Adrenal gland (tissue), 12 donors: ENCODE measurements around the gene NAA20. TPM values are rescaled to one million over a fixed set of nuclear protein-coding genes. Genes with fewer than 3 reads are reported as not detected.
A peak's percentile ranks its signal among the peaks of the same experiment; 100 is the strongest.
"Not testable (repeated sequence)": the region's sequence is repeated elsewhere in the genome, so short reads cannot be mapped to it uniquely, and the experiment has no call there.

Experiments
- DNase-seq, 7 donors: peaks; one replicate each; pipeline ENCODE4 v3.0.0-alpha.2; 2019 to 2020
- H3K27ac ChIP-seq, 5 donors: fragments of 200-600 bp; sonication (generic) in 4 of 5; 1 replicate in 3 of 5; 2 replicates in 2 of 5; pipeline versions ENCODE4 v1.5.1 to v1.8.0; 2016 to 2020; ENCODE audit warnings: mild to moderate bottlenecking in 1 of 5
- H3K27me3 ChIP-seq: fragments of 200-600 bp; 2 replicates; pipeline ENCODE4 v1.8.0; 2021
- H3K36me3 ChIP-seq, 2 donors: fragments of 200-600 bp; replicated peaks in 1 of 2; 1 replicate in 1 of 2; 2 replicates in 1 of 2; pipeline versions ENCODE4 v1.5.1 to v1.8.0; 2018 to 2022
- H3K4me1 ChIP-seq, 2 donors: fragments of 200-600 bp; replicated peaks in 1 of 2; 1 replicate in 1 of 2; 2 replicates in 1 of 2; pipeline versions ENCODE4 v1.5.1 to v1.8.0; 2018 to 2021
- H3K4me3 ChIP-seq, 4 donors: fragments of 200-600 bp; sonication (generic) in 3 of 4; one replicate each; pipeline ENCODE4 v1.5.1; 2016 to 2018
- H3K9me3 ChIP-seq, 3 donors: fragments of 200-600 bp; sonication (generic) in 1 of 3; replicated peaks in 1 of 3; 1 replicate in 2 of 3; 2 replicates in 1 of 3; pipeline versions ENCODE4 v1.5.1 to v1.8.0; 2016 to 2021
- POLR2A ChIP-seq, 2 donors: fragments of 450-650 bp; IDR thresholded peaks; one replicate each; pipeline ENCODE4 v1.6.1; 2017; ENCODE audit warnings: antibody characterized with exemption in 2 of 2, mild to moderate bottlenecking in 2 of 2, moderate library complexity in 1 of 2
- WGBS, 4 donors: extraction: QIAGEN DNeasy Blood & Tissue Kit in 2 of 4; methylation state at CpG; one replicate each; pipeline versions ENCODE4 v1.1.5 to v1.1.7; 2013 to 2017; 5-methylcytosine and 5-hydroxymethylcytosine counted together
- intact Hi-C, 2 donors: fragments of 100-400 bp; cut with DNase I; formaldehyde crosslinking; loops; one replicate each; pipeline versions ENCODE4 v1.14.1 to v1.15.0; 2022 to 2023
- polyA plus RNA-seq, 3 donors: library from polyadenylated mRNA; stranded (reverse); fragments of 200-250 nt in 2 of 3; fragments of 350-450 nt in 1 of 3; fragmentation: Illumina TruSeq in 1 of 3; extraction: RNeasy Lipid Tissue Mini Kit (QIAGEN cat#74804) in 1 of 3; gene quantifications; one replicate each; pipeline ENCODE4 v1.2.3, GENCODE V29; 2013 to 2014
- total RNA-seq, 9 donors: library from RNA; depleted of rRNA in 4 of 9; stranded (reverse); fragments of >200 nt in 4 of 9; fragments of 120-200 nt in 1 of 9; fragmentation: NEBNext Ultra II Directional in 1 of 9; extraction: Animal tissue kit (Norgen Biotek cat#: 25700) in 1 of 9; gene quantifications; one replicate each; pipeline versions ENCODE4 v1.1.0 to v1.2.4, GENCODE V29; 2013 to 2023
- TF ChIP-seq, protein P1 (sequence below), 6 experiments: fragments of 450-650 bp in 4 of 6; fragments of 200-600 bp in 2 of 6; sonication (generic) in 1 of 6; IDR thresholded peaks; 1 replicate in 5 of 6; 2 replicates in 1 of 6; pipeline versions ENCODE4 v1.5.1 to v1.8.0; 2016 to 2021; ENCODE audit warnings: antibody characterized with exemption in 6 of 6, mild to moderate bottlenecking in 2 of 6, moderate library complexity in 1 of 6
- donor health status: healthy with polysubstance abuse.
- donor health status: Bipolar disorder and iron deficiency.
- donor health status: DM: yes; HTN: yes; CAD: no.
- donor health status: DM: no; HTN: no; CAD: no.
- donor health status: DM: no; HTN: no; CAD: no.
- donor health status: DM: yes; HTN: yes; CAD: no.

Gene NAA20
- total and polyA plus RNA-seq, 12 donors = 19.4 to 124 (median 59.0) TPM

DNA sequence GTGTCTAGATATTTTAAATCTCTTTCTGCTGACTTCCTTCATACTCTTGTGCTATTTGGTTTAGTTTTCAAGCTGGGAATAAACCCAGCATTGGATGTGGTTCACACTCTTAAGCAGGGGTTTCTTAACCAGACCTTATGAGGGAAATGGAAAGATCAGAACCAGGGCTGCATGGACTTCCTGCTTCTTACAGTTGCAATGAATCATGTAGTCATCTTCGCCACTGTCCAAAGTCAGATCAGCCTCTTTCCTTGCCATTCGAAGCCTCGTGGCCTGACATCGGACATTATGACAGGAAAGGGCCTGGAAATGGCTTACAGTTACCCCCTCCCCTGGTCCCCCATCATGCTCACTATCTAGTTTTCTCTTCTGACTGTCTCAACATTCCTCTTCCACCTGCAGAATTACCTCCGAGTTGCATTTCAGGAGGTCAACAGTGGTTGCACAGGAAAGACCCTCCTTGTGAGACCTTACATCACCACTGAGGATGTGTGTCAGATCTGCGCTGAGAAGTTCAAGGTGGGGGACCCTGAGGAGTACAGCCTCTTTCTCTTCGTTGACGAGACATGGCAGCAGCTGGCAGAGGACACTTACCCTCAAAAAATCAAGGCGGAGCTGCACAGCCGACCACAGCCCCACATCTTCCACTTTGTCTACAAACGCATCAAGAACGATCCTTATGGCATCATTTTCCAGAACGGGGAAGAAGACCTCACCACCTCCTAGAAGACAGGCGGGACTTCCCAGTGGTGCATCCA lies 16.8 kb upstream of the NAA20 start:
- WGBS, 4 donors = 75 to 81% (median 79%) methylated on average over 14 of the region's 14 CpGs
- Histone ChIP-seq H3K9me3 (no peaks in the 10 kb centered on the region), H3K4me3 (no peak overlapping the region), H3K27ac (peak overlapping the region in 2 of 5 donors; percentile 23 to 57), H3K36me3 (peaks cover 0 to 45% of the 10 kb centered on the region in 2 donors), H3K4me1 (peaks cover 33 to 50% of the 10 kb centered on the region in 2 donors), H3K27me3 (no peaks in the 10 kb centered on the region)
- DNase-seq = peak in 2 of 7 donors; percentile 33 to 56
- intact Hi-C loops = no loop called here
- TF ChIP-seq POLR2A (IDR thresholded peaks at IDR 0.05) = no peak

DNA sequence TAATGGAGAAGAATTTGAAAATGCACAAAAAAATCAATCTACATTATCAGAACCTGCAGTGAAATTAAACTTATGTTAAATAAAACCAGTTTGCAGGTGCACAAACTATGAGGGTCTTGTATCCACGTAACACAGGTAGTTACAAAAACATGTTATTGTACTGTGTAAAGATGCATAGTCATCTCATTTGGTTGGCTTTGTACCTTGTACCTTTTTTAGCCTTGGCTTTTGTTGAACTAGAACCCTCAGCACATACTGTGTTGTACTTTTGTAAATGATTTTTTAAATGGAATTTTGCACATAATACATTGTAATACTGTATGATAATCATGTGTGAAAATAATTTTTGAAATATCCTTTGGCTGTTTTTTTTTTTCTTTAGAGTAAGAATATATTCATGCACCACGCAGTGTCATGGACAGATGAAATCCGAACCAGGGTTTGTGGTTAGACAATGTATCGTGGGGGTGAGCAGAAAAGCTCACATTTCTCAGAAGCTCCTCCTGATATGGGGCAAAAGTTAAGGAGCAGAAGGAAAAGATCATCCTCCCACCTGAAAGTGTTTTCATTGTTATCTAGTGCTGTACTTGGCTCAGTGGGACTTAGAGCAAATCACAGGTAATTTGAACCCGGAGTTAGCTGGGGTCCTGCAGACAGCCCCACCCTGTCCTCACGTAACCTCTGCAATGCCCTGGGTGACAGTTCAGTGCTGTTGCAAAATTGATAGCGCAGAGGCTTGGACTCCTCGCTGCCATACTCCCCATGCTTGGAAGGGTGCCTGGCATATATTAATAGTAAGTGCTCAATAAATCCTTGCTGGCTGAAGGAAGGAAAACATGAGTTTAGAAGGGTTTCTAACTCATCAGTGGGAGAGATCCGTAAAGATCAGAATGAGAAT lies 14.8 kb upstream of the NAA20 start:
- peaks cover 0 to 35% of the 10 kb centered on the region in 2 donors for H3K36me3 ChIP-seq
- peaks cover 33 to 35% of the 10 kb centered on the region in 2 donors for H3K4me1 ChIP-seq
- intact Hi-C loops = no loop called here
- H3K27me3 ChIP-seq = no peaks in the 10 kb centered on the region
- peak in 2 of 7 donors; percentile 51 for DNase-seq
- no peaks in the 10 kb centered on the region for H3K9me3 ChIP-seq
- 41 to 49% (median 44%) methylated on average over 9 of the region's 9 CpGs for WGBS, 4 donors
- H3K27ac ChIP-seq = peak overlapping the region in 3 of 5 donors; percentile 61 to 67 (median 61)
- TF ChIP-seq, protein P1, sequence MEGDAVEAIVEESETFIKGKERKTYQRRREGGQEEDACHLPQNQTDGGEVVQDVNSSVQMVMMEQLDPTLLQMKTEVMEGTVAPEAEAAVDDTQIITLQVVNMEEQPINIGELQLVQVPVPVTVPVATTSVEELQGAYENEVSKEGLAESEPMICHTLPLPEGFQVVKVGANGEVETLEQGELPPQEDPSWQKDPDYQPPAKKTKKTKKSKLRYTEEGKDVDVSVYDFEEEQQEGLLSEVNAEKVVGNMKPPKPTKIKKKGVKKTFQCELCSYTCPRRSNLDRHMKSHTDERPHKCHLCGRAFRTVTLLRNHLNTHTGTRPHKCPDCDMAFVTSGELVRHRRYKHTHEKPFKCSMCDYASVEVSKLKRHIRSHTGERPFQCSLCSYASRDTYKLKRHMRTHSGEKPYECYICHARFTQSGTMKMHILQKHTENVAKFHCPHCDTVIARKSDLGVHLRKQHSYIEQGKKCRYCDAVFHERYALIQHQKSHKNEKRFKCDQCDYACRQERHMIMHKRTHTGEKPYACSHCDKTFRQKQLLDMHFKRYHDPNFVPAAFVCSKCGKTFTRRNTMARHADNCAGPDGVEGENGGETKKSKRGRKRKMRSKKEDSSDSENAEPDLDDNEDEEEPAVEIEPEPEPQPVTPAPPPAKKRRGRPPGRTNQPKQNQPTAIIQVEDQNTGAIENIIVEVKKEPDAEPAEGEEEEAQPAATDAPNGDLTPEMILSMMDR (IDR thresholded peaks at IDR 0.05) = no peak
- no peak for TF ChIP-seq POLR2A (IDR thresholded peaks at IDR 0.05)
- no peak overlapping the region for H3K4me3 ChIP-seq

DNA sequence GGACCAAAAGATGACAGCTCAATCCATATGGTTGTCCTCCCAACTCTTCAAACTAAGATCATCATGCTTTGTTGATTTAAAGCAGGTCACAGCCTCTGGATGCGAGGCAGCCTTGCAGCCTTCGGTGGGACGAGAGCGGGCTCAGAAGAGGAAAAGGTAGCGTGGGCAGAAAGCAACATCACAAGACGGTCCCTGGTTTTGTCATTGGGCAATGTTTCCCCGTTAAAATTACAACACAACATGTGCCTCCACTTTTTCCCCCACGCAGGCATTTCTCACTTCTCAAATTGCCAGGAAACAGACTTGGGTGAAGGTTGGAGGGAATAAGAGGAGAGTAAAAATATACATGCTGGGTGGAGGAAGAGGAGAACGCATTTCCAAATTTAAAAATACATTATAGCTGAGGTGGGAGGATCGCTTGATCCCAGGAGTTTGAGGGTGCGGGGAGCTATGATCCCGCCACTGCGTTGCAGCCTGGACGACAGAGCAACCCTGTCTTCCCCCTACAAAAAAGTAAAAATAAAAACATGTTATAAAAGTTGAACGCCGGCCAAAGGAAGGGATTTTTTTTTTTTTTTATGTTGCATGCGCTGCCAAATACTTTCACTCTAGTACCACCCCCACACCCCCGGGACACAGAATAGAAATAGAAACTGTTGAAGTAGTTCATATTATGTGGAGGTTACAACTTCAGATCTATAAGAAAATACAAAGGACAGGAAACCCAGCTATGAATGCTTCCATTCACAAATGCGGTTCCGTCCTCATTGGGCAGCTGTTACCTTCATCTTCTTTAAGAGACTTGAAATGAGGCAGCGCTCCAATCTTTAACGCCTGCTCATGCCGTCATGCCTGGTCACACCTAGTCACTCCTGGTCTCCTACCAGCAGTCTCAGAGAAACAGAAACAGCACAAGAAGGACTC lies 13.9 kb upstream of the NAA20 start:
- H3K4me1 ChIP-seq = peaks cover 33 to 34% of the 10 kb centered on the region in 2 donors
- peak in 4 of 7 donors; percentile 39 to 69 (median 54) for DNase-seq
- intact Hi-C loops = no loop called here

DNA sequence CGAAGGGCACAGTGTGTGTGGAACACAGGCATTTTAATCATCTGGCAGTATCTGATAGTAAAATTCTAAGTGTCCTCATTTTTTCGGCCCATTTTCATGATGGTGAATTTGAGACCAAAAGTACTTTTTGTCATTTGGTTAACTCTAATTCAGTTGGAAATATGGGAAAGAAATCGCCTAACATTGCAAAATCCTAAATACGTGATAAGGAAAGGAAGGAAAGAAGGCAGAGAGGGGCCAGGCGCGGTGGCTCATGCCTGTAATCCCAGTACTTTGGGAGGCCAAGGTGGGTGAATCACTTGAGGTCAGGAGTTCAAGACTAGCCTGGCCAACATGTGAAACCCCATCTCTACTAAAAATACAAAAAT lies 13.2 kb upstream of the NAA20 start:
- H3K27me3 ChIP-seq, intact Hi-C loops, DNase-seq, H3K9me3 ChIP-seq: not testable (repeated sequence)
- Histone ChIP-seq H3K4me1 (peaks cover 31 to 34% of the 10 kb centered on the region in 2 donors), H3K27ac (peak overlapping the region in 4 of 5 donors; percentile 11 to 67 (median 61)), H3K4me3 (peak overlapping the region in 1 of 4 donors; percentile 34), H3K36me3 (peaks cover 0 to 19% of the 10 kb centered on the region in 2 donors)
- WGBS, 4 donors = 62 to 70% (median 66%) methylated on average over 6 of the region's 6 CpGs

More for the DNA sequence above, 13.9 kb upstream of the NAA20 start:
- H3K36me3 ChIP-seq = peaks cover 0 to 26% of the 10 kb centered on the region in 2 donors
- no peaks in the 10 kb centered on the region for H3K27me3 ChIP-seq
- H3K27ac ChIP-seq = peak overlapping the region in 4 of 5 donors; percentile 11 to 67 (median 61)
- H3K4me3 ChIP-seq = peak overlapping the region in 1 of 4 donors; percentile 34
- H3K9me3 ChIP-seq = no peaks in the 10 kb centered on the region
- TF ChIP-seq POLR2A (IDR thresholded peaks at IDR 0.05) = peak in 1 of 2 donors; percentile 4
- TF ChIP-seq, protein P1 (IDR thresholded peaks at IDR 0.05) = no peak
- 43 to 51% (median 48%) methylated on average over 23 of the region's 23 CpGs for WGBS, 4 donors
